Loucy (cell line): Measurements from ENCODE around the gene FRMD4A.

Source experiments
- CTCF ChIP-seq: fragments of 200-600 bp; sonication (generic); conservative IDR thresholded peaks from 2 replicates; pipeline ENCODE4 v1.5.1; 2014; ENCODE audit warnings: mild to moderate bottlenecking, antibody characterized with exemption, low read length
- EZH2phosphoT487 ChIP-seq: fragments of 200-600 bp; IDR thresholded peaks from 2 replicates; pipeline ENCODE4 v1.6.1; 2018; ENCODE audit warnings: antibody characterized with exemption, mild to moderate bottlenecking, moderate library complexity, borderline replicate concordance

- TF ChIP-seq CTCF (no peak), EZH2phosphoT487 (no peak)
Measured at GRCh38 chr10:14372606-14373005, 41.9 kb upstream of the FRMD4A start.
